Activated CD8-positive, alpha-beta T cell treated with anti-CD3 and anti-CD28 coated beads, Interleukin-2, amount 10 ng/mL, durations not matched to agents 7 days and 5 days (primary cell): ENCODE data around the gene GPR135. TPM values are rescaled to one million over a fixed set of nuclear protein-coding genes. Genes with fewer than 3 reads are reported as not detected.

ENCODE experiments used
- ATAC-seq: fragments of 150-1000 bp; cut with Tn5 transposase; one replicate; pipeline ENCODE4 v1.10.0; 2021; ENCODE audit warnings: moderate library complexity
- CTCF ChIA-PET: fragments of 350-600 bp; sonication (Branson Sonifier 250); formaldehyde crosslinking; loops from one replicate; lab custom pipeline; 2021; ENCODE audit warnings: antibody characterized with exemption; lab: Charles Lee
- POLR2A ChIA-PET: fragments of 350-600 bp; sonication (Branson Sonifier 250); formaldehyde crosslinking; loops from one replicate; lab custom pipeline; 2021; ENCODE audit warnings: antibody characterized with exemption; lab: Charles Lee
- DNase-seq: peaks from one replicate; pipeline ENCODE4 v3.0.0-alpha.2; 2020
- H3K27ac Mint-ChIP-seq: one replicate; pipeline ENCODE4 v1.8.0; 2021; ENCODE audit warnings: mild to moderate bottlenecking, mixed read lengths
- H3K27me3 Mint-ChIP-seq: one replicate; pipeline ENCODE4 v1.8.0; 2021; ENCODE audit warnings: low read depth, mixed read lengths
- H3K36me3 Mint-ChIP-seq: one replicate; pipeline ENCODE4 v1.8.0; 2021; ENCODE audit warnings: low read depth, mixed read lengths
- H3K4me1 Mint-ChIP-seq: one replicate; pipeline ENCODE4 v1.8.0; 2021; ENCODE audit warnings: low read depth, mixed read lengths
- H3K4me3 Mint-ChIP-seq: one replicate; pipeline ENCODE4 v1.8.0; 2021; ENCODE audit warnings: mild to moderate bottlenecking, mixed read lengths
- H3K9me3 Mint-ChIP-seq: one replicate; pipeline ENCODE4 v1.8.0; 2022; ENCODE audit warnings: mixed read lengths; ENCODE audit not compliant: insufficient read depth
- total RNA-seq, 2 experiments: library from RNA; stranded (reverse); gene quantifications; one replicate each; pipeline ENCODE4 v1.2.3, GENCODE V29; 2021

Gene GPR135
- total RNA-seq, 2 experiments from 2014 or later: 1.5 to 1.8 TPM

GRCh38 chr14:59417311-59417710, 47.9 kb downstream of the GPR135 start:
- POLR2A ChIA-PET: no interaction called here
- no peak for ATAC-seq
- H3K4me3 Mint-ChIP-seq: no peak overlapping the region

GRCh38 chr14:59415836-59416602, 49.2 kb downstream of the GPR135 start:
- H3K36me3 Mint-ChIP-seq: peaks cover 3% of the 10 kb centered on the region
- ATAC-seq (no peak), DNase-seq (no peak)
- ChIA-PET CTCF (no interaction called here), POLR2A (no interaction called here)
- H3K4me3 Mint-ChIP-seq: no peak overlapping the region
- H3K4me1 Mint-ChIP-seq: no peaks in the 10 kb centered on the region
- peaks cover 8% of the 10 kb centered on the region for H3K27me3 Mint-ChIP-seq
- no peak overlapping the region for H3K27ac Mint-ChIP-seq
- H3K9me3 Mint-ChIP-seq: no peaks in the 10 kb centered on the region

More at GRCh38 chr14:59417311-59417710, 47.9 kb downstream of the GPR135 start:
- no peak for DNase-seq
- CTCF ChIA-PET: no interaction called here
- H3K27me3 Mint-ChIP-seq: peaks cover 4% of the 10 kb centered on the region
- H3K27ac Mint-ChIP-seq: no peak overlapping the region
- no peaks in the 10 kb centered on the region for H3K9me3 Mint-ChIP-seq
- H3K36me3 Mint-ChIP-seq: peaks cover 3% of the 10 kb centered on the region
- peaks cover 3% of the 10 kb centered on the region for H3K4me1 Mint-ChIP-seq

Other genes starting within 250 kb of the GPR135 start
- gene L3HYPDH, start 19.0 kb upstream of the GPR135 start, total RNA-seq: 10 to 100 TPM; 17.6 to 17.7 TPM
- 10 to 100 TPM; 24.4 to 28.6 TPM for gene JKAMP, start 19.1 kb upstream of the GPR135 start, total RNA-seq
- gene CCDC175, start 111.4 kb upstream of the GPR135 start, total RNA-seq: not detected